Spleen (tissue), 11 donors: ENCODE results near the gene JMY. TPM values are rescaled to one million over a fixed set of nuclear protein-coding genes. Genes with fewer than 3 reads are reported as not detected.

Experiments used
- DNase-seq: peaks from one replicate; pipeline ENCODE4 v3.0.0-alpha.2; 2020
- H3K27ac ChIP-seq, 8 donors: fragments of 200-600 bp; sonication (generic) in 7 of 8; 1 replicate in 4 of 8; 2 replicates in 4 of 8; pipeline versions ENCODE4 v1.5.0 to v1.8.0; 2016 to 2021; ENCODE audit warnings: inconsistent platforms in 4 of 8, mild to moderate bottlenecking in 4 of 8, moderate library complexity in 1 of 8
- H3K27me3 ChIP-seq, 7 donors: fragments of 200-600 bp; sonication (generic) in 6 of 7; replicated peaks in 1 of 7; 1 replicate in 4 of 7; 2 replicates in 3 of 7; pipeline versions ENCODE4 v1.5.0 to v1.8.0; 2016 to 2021; ENCODE audit warnings: inconsistent platforms in 3 of 7, mild to moderate bottlenecking in 1 of 7
- H3K36me3 ChIP-seq, 6 donors: fragments of 200-600 bp; sonication (generic) in 5 of 6; 1 replicate in 4 of 6; 2 replicates in 2 of 6; pipeline versions ENCODE4 v1.5.0 to v1.8.0; 2016 to 2021; ENCODE audit warnings: inconsistent platforms in 2 of 6
- H3K4me1 ChIP-seq, 6 donors: fragments of 200-600 bp; sonication (generic) in 5 of 6; 1 replicate in 3 of 6; 2 replicates in 3 of 6; pipeline versions ENCODE4 v1.5.0 to v1.8.0; 2016 to 2021; ENCODE audit warnings: inconsistent platforms in 3 of 6
- H3K4me3 ChIP-seq, 8 donors: fragments of 200-600 bp; sonication (generic) in 7 of 8; 1 replicate in 4 of 8; 2 replicates in 4 of 8; pipeline versions ENCODE4 v1.5.0 to v1.8.0; 2016 to 2021; ENCODE audit warnings: inconsistent platforms in 4 of 8, mild to moderate bottlenecking in 4 of 8, moderate library complexity in 2 of 8
- H3K9me3 ChIP-seq, 8 donors: fragments of 200-600 bp; sonication (generic) in 7 of 8; 1 replicate in 4 of 8; 2 replicates in 4 of 8; pipeline versions ENCODE4 v1.5.0 to v1.8.0; 2016 to 2021; ENCODE audit warnings: inconsistent platforms in 4 of 8
- POLR2A ChIP-seq, 3 donors: fragments of 450-650 bp; IDR thresholded peaks; one replicate each; pipeline ENCODE4 v1.5.1; 2017; ENCODE audit warnings: antibody characterized with exemption in 3 of 3, mild to moderate bottlenecking in 1 of 3
- POLR2AphosphoS5 ChIP-seq, 3 donors: sonication (generic); formaldehyde crosslinking; IDR thresholded peaks; one replicate each; pipeline ENCODE4 v1.5.1; 2017; ENCODE audit warnings: antibody characterized with exemption in 3 of 3
- WGBS, 5 donors: extraction: QIAGEN DNeasy Blood & Tissue Kit in 3 of 5; methylation state at CpG; one replicate each; pipeline versions ENCODE4 v1.1.5 to v1.1.7; 2013 to 2018; 5-methylcytosine and 5-hydroxymethylcytosine counted together
- intact Hi-C: fragments of 100-400 bp; cut with DNase I; formaldehyde crosslinking; loops from one replicate; pipeline ENCODE4 v1.15.0; 2023; ENCODE audit warnings: low total_unique reads
- polyA plus RNA-seq, 3 donors: library from polyadenylated mRNA; stranded (reverse); fragments of 200-250 nt; gene quantifications; one replicate each; pipeline ENCODE4 v1.2.1, GENCODE V29; 2013
- total RNA-seq, 7 donors: library from RNA; depleted of rRNA in 3 of 7; stranded (reverse); fragments of >200 nt in 3 of 7; fragmentation: NEBNext Ultra II Directional in 4 of 7; extraction: Animal tissue kit (Norgen Biotek cat#: 25700) in 4 of 7; gene quantifications; one replicate each; pipeline versions ENCODE4 v1.1.0 to v1.2.1, GENCODE V29; 2016 to 2021
- TF ChIP-seq, protein P1 (sequence below), 11 experiments: fragments of 200-600 bp in 7 of 11; fragments of 450-650 bp in 4 of 11; sonication (generic) in 4 of 11; IDR thresholded peaks in 8 of 11; conservative IDR thresholded peaks in 3 of 11; 1 replicate in 7 of 11; 2 replicates in 4 of 11; pipeline versions ENCODE4 v1.4.0 to v1.8.0; 2016 to 2021; ENCODE audit warnings: antibody characterized with exemption in 11 of 11, inconsistent platforms in 4 of 11, mild to moderate bottlenecking in 1 of 11
- donor health status: healthy with polysubstance abuse.
- donor health status: DM: no; HTN: no; CAD: no; lungs with moderate emphysema.
- donor health status: DM: no; HTN: no; CAD: no.
- donor health status: Bipolar disorder and iron deficiency.
- donor health status: healthy.
- donor health status: DM: no; HTN: no; CAD: no.
- donor health status: DM: yes; HTN: yes; CAD: no.

JMY gene
- total and polyA plus RNA-seq, 10 donors: 2.0 to 19.6 (median 11.6) TPM

DNA sequence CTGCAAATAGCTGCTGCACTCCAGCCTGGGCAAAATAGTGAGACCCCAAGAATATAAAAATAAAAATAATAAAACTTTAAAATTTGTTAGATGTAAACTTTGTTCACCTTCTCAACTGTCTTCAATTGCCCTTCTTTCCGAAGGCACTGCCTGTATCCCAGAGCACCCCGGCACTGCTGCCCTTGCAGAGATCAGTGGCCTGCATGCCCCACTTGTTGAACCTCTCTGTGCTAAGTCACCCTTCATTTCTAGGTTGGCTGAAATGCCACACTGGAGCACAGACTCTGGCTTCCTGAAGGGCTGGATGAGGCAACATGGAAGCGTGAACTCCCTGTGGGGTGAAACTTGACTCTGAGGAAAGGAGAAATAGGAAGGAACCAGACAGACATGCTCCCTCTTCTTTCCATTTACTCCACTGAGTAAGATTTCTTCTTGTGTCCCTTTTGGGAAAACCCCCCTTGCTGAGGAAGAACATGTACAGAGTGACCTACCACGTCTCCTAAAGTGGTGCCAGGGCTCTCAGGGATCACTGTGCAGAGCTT lies 8.4 kb upstream of the JMY start:
- H3K9me3 ChIP-seq: no peaks in the 10 kb centered on the region
- intact Hi-C loops: no loop called here
- peak; percentile 57 for DNase-seq
- no peaks in the 10 kb centered on the region for H3K4me1 ChIP-seq
- TF ChIP-seq POLR2AphosphoS5 (IDR thresholded peaks at IDR 0.05) (no peak), POLR2A (IDR thresholded peaks at IDR 0.05) (no peak)
- TF ChIP-seq, protein P1, sequence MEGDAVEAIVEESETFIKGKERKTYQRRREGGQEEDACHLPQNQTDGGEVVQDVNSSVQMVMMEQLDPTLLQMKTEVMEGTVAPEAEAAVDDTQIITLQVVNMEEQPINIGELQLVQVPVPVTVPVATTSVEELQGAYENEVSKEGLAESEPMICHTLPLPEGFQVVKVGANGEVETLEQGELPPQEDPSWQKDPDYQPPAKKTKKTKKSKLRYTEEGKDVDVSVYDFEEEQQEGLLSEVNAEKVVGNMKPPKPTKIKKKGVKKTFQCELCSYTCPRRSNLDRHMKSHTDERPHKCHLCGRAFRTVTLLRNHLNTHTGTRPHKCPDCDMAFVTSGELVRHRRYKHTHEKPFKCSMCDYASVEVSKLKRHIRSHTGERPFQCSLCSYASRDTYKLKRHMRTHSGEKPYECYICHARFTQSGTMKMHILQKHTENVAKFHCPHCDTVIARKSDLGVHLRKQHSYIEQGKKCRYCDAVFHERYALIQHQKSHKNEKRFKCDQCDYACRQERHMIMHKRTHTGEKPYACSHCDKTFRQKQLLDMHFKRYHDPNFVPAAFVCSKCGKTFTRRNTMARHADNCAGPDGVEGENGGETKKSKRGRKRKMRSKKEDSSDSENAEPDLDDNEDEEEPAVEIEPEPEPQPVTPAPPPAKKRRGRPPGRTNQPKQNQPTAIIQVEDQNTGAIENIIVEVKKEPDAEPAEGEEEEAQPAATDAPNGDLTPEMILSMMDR (IDR thresholded peaks at IDR 0.05 in 8 of 11, conservative IDR thresholded peaks at IDR 0.05 in 3 of 11): no peak
- no peak overlapping the region for H3K4me3 ChIP-seq
- WGBS, 5 donors: 82 to 92% (median 88%) methylated on average over 4 of the region's 4 CpGs
- H3K27me3 ChIP-seq: no peaks in the 10 kb centered on the region
- H3K27ac ChIP-seq: no peak overlapping the region
- peaks cover 0 to 8% (median 0%) of the 10 kb centered on the region in 6 donors for H3K36me3 ChIP-seq

DNA sequence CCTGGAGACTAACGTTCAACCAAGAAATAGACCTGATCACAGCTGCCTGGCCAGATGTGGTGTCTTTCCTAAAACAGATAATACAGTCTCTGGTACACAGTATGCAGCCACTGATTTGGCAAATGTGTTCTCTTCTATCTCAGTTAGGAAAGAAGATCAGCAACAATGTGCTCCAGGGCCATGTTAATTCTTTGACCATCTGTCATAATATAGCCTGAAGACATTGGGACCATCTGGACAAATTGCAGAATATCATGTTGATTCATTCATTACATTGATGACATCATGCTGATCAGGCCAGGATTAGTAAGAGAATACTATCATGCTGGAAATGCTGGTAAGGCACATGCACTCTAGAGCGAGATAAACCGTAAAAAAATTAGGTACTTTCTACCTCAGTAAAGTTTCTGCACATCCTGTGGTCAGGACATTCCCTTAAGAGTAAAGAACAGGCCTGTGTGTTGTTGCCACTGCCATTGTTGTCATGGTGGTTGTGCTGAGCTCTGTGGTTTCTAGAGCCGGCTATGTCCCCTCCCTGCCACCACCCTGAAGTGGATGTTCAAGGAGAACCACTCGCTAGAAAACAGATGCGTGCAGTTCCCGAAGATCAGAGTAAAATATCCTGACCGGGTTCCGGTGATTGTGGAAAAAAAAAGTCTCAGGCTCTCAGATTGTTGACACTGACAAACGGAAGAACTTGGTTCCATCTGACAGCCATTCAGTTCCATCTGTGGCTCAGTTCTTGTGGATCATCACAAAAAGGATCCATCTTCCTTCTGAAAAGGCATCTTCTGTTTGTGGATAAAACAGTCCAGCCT lies 6.4 kb upstream of the JMY start:
- intact Hi-C loops: no loop called here
- Histone ChIP-seq H3K36me3 (no peaks in the 10 kb centered on the region), H3K27me3 (no peaks in the 10 kb centered on the region), H3K9me3 (no peaks in the 10 kb centered on the region), H3K4me1 (no peaks in the 10 kb centered on the region), H3K27ac (no peak overlapping the region), H3K4me3 (no peak overlapping the region)
- WGBS, 5 donors: 81 to 89% (median 85%) methylated on average over 10 of the region's 10 CpGs
- peak; percentile 27 for DNase-seq
- TF ChIP-seq POLR2AphosphoS5 (IDR thresholded peaks at IDR 0.05) (no peak), POLR2A (IDR thresholded peaks at IDR 0.05) (no peak)
- TF ChIP-seq, protein P1 (IDR thresholded peaks at IDR 0.05 in 8 of 11, conservative IDR thresholded peaks at IDR 0.05 in 3 of 11): no peak

DNA sequence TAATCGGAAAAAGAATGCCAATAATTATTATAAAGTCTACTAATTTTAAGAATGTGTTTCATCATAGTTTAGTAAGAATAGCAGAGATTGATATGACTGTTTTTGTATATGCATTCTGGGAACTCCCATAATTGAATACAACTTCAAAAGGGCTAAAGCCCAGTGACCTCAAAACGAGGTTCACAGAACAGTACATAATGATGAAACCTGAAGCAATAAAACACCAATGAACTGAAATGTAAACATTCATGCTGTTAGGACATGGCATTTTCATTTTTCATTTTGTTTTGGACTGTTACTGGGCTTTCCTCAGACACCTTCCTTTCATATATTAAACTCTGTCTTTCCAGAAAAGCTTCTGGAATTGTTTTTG lies 684 bp upstream of the JMY start:
- peak overlapping the region; percentile 79 to 97 (median 92) for H3K27ac ChIP-seq

More for the DNA sequence above, 684 bp upstream of the JMY start:
- H3K4me3 ChIP-seq: peak overlapping the region; percentile 63 to 96 (median 88)
- DNase-seq: no peak
- no peaks in the 10 kb centered on the region for H3K9me3 ChIP-seq
- TF ChIP-seq POLR2AphosphoS5 (IDR thresholded peaks at IDR 0.05): no peak
- TF ChIP-seq POLR2A (IDR thresholded peaks at IDR 0.05): no peak
- TF ChIP-seq, protein P1 (IDR thresholded peaks at IDR 0.05 in 8 of 11, conservative IDR thresholded peaks at IDR 0.05 in 3 of 11): no peak
- 28 to 38% (median 30%) methylated on average over 2 of the region's 2 CpGs for WGBS, 5 donors
- peaks cover 0 to 10% (median 0%) of the 10 kb centered on the region in 7 donors for H3K27me3 ChIP-seq
- no peaks in the 10 kb centered on the region for H3K36me3 ChIP-seq
- peaks cover 11 to 45% (median 33%) of the 10 kb centered on the region in 6 donors for H3K4me1 ChIP-seq
- intact Hi-C loops: no loop called here
